ENCODE results near the gene NRXN2.

- TF ChIP-seq CTCF (IDR thresholded peaks at IDR 0.05; ENCODE audit: low read depth, low read length, poor library complexity, severe bottlenecking) (no peak), EZH2phosphoT487 (IDR thresholded peaks at IDR 0.05; ENCODE audit: borderline replicate concordance, low read length) (no peak)
These were observed 16.9 kb upstream of the NRXN2 start for GRCh38 chr11:64739871-64740270.
